ENCODE results near the gene UBTD1. TPM values are rescaled to one million over a fixed set of nuclear protein-coding genes. Genes with fewer than 3 reads are reported as not detected.

Gene UBTD1
- total RNA-seq, 4 donors from 2014 or later = 3.9 to 23.4 (median 12.4) TPM

GRCh38 chr10:97600616-97601015 is 101.9 kb downstream of the UBTD1 start:
- TF ChIP-seq CTCF (IDR thresholded peaks at IDR 0.05; ENCODE audit: low read depth) = no peak

GRCh38 chr10:97601268-97602215 is 102.8 kb downstream of the UBTD1 start:
- no peak for TF ChIP-seq CTCF (IDR thresholded peaks at IDR 0.05; ENCODE audit: low read depth)

- no peak for TF ChIP-seq CTCF (IDR thresholded peaks at IDR 0.05; ENCODE audit: low read depth)
Observed at GRCh38 chr10:97607095-97607636, 108.4 kb downstream of the UBTD1 start.

GRCh38 chr10:97608991-97609561 is 110.4 kb downstream of the UBTD1 start:
- TF ChIP-seq CTCF (IDR thresholded peaks at IDR 0.05; ENCODE audit: low read depth) = no peak

GRCh38 chr10:97611473-97611872 is 112.7 kb downstream of the UBTD1 start:
- no peak for TF ChIP-seq CTCF (IDR thresholded peaks at IDR 0.05; ENCODE audit: low read depth)

GRCh38 chr10:97612386-97612785 is 113.7 kb downstream of the UBTD1 start:
- TF ChIP-seq CTCF (IDR thresholded peaks at IDR 0.05; ENCODE audit: low read depth) = no peak

GRCh38 chr10:97618285-97618684 is 119.6 kb downstream of the UBTD1 start:
- no peak for TF ChIP-seq CTCF (IDR thresholded peaks at IDR 0.05; ENCODE audit: low read depth)

Data from subcutaneous adipose tissue (tissue), 4 donors.